GM13977 (cell line): ENCODE results near the gene DENND1A.
"Not testable (repeated sequence)": the region's sequence is repeated elsewhere in the genome, so short reads cannot be mapped to it uniquely, and the experiment has no call there.

Experiments used
- DNase-seq: peaks from one replicate; pipeline ENCODE4 v3.0.0; 2012; ENCODE audit warnings: low spot score
- CTCF ChIP-seq: IDR thresholded peaks from 2 replicates; pipeline ENCODE4 v1.5.1; 2012; ENCODE audit warnings: mild to moderate bottlenecking, control low read depth; ENCODE audit not compliant: insufficient read depth; ENCODE audit errors: extremely low read depth, missing control alignments
- in situ Hi-C: fragments of 300-500 bp; cut with MboI; formaldehyde crosslinking; loops from one replicate; pipeline ENCODE4 v1.12.0; 2022; ENCODE audit warnings: low sequenced_read_pairs, low pct_unique_long_range_greater_than_20kb, mixed read lengths, inconsistent platforms; ENCODE audit not compliant: unreplicated experiment

The DENND1A gene

DNA sequence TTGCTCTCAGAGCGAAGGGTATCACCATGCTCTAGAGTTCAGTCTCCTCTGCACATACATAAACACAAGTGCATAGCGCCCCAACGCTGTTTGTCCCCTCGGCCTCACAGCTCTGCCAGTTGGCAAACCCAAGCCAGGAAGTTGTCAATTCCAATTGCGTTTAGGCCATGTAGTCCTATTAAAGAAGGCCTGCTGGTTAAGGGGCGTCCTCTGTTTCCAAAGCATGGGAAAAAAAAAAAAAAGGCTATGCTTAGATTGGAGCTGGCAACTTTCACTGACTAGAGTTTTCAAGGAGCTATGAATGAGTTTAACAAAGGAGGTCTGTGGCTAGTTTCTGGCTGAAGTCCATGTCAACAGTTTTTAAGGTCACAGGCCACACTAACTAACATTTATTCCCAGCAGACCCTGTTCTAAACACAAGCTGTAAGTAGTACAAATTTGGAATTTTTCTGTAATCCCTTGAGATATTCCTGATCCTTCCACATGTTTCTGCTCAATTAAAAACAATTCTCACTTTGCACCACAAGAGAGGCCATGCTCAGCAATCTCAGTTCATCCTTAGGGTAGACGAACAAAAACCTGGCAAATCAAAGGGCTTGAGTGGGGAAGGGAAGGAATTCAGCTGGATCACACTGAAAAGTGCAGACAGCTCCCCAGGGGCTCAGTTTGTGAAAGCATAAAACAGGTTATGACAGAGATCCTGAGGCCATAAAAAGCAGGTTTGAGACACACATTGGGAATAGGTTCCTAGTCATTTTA lies 187.7 kb downstream of the DENND1A start:
- in situ Hi-C loops = no loop called here
- TF ChIP-seq CTCF = no peak
- no peak for DNase-seq

- no peak for TF ChIP-seq CTCF
- in situ Hi-C loops = no loop called here
- no peak for DNase-seq
Measured at GRCh38 chr9:123741214-123741613, 188.7 kb downstream of the DENND1A start.

DNA sequence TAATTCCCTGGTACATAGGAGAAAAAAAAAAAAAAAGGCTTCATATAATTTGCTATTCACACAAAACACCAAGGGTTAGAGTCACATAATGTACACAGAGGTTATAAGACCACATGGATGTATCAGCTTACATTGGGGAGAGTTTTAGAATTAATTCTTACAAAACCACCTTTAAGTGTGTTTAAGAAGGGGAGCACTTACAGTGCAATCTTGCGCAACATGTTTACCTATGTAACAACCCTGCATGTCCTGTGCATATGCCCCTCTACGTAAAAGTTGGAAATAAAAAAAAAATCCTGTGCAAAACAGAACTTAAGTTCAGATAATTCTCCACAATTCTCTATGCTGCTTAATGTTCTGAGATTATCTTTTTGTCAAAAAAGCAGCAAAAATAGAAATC lies 190.0 kb downstream of the DENND1A start:
- DNase-seq = no peak
- no peak for TF ChIP-seq CTCF
- in situ Hi-C loops = no loop called here

DNA sequence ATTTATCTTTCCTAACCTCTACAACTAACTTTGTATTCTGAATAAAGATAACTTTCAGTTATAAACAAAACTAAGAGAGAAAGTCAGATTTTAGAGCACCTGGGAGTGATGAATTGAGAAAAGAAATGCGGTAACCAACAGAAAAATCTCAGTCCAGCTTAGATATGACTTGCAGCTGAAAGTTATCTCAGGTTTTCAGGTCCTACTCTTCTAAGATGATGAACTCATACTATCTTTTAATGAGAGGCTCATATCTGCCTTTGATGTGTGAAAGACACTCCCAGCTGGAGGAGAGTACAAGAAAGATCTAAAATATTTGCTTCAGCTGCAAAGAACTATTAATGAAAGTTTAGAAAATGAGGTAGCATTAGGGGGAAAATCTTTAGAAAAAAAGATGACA lies 190.5 kb downstream of the DENND1A start:
- DNase-seq = peak; percentile 49
- in situ Hi-C loops = no loop called here

DNA sequence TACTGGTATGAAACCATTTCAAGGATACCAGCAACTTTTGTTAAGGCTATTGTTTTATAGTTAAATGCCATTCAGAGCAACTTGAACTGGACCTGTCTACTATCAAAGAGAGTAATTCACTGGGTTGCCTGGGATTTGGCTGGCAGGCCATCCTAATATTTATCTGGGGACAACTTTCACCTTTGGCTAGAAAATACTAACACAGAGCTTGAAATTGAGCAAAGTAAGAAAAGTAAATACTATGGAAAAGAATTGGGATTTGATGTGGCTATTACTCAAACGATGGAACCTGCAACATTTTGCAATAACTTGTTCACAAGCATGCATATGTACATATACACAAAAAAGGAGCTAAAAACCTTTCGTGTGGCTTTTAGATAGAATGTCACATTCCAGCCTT lies 191.3 kb downstream of the DENND1A start:
- DNase-seq = no peak
- in situ Hi-C loops = no loop called here
- no peak for TF ChIP-seq CTCF

More for the DNA sequence above, 190.5 kb downstream of the DENND1A start:
- TF ChIP-seq CTCF = no peak

- in situ Hi-C loops = no loop called here
- no peak for DNase-seq
- TF ChIP-seq CTCF = no peak
Measured at GRCh38 chr9:123735376-123735775, 194.6 kb downstream of the DENND1A start.

DNA sequence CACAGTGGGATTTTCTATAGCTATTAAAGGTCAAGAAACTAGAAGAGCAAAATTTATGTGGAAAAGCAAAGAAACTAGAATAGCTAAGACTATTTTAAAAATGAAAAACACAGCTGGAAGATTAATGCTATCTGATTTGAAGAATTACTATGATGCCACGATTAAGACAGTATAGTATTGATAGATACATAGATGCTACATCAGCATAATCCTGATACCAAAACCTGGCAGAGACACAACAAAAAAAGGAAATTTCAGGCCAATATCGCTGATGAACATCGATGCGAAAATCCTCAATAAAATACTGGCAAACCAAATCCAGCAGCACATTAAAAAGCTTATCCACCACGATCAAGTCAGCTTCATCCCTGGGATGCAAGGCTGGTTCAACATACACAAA lies 201.4 kb downstream of the DENND1A start:
- DNase-seq, in situ Hi-C loops: not testable (repeated sequence)
